Smooth muscle cell (in vitro differentiated cells): Measurements from ENCODE around the gene SYT3. TPM values are rescaled to one million over a fixed set of nuclear protein-coding genes. Genes with fewer than 3 reads are reported as not detected.

Experiments
- DNase-seq: peaks from one replicate; lab custom pipeline; 2025; ENCODE audit not compliant: unreplicated experiment; lab: John Stamatoyannopoulos, UW
- H2AFZ ChIP-seq: fragments of 200-600 bp; sonication (generic); 2 replicates; pipeline ENCODE4 v1.6.0; 2016; ENCODE audit warnings: antibody characterized with exemption, low read depth, mild to moderate bottlenecking
- H3F3A ChIP-seq: fragments of 200-600 bp; sonication (generic); 2 replicates; pipeline ENCODE4 v1.6.0; 2017; ENCODE audit warnings: antibody characterized with exemption, low read depth
- H3K27ac ChIP-seq: fragments of 200-600 bp; sonication (generic); 2 replicates; pipeline ENCODE4 v1.5.1; 2016; ENCODE audit warnings: low read depth, mild to moderate bottlenecking
- H3K27me3 ChIP-seq: fragments of 200-600 bp; sonication (generic); 2 replicates; pipeline ENCODE4 v1.6.1; 2016; ENCODE audit warnings: low read depth, mild to moderate bottlenecking
- H3K36me3 ChIP-seq: fragments of 200-600 bp; sonication (generic); 2 replicates; pipeline ENCODE4 v1.5.1; 2016; ENCODE audit warnings: low read depth
- H3K4me1 ChIP-seq: fragments of 200-600 bp; sonication (generic); 2 replicates; pipeline ENCODE4 v1.5.1; 2016; ENCODE audit warnings: low read depth
- H3K4me2 ChIP-seq: fragments of 200-600 bp; sonication (generic); 2 replicates; pipeline ENCODE4 v1.6.0; 2016; ENCODE audit warnings: mild to moderate bottlenecking
- H3K4me3 ChIP-seq: fragments of 200-600 bp; sonication (generic); 2 replicates; pipeline ENCODE4 v1.5.1; 2016; ENCODE audit warnings: mild to moderate bottlenecking
- H3K79me2 ChIP-seq: fragments of 200-600 bp; sonication (generic); 2 replicates; pipeline ENCODE4 v1.6.0; 2016; ENCODE audit warnings: low read depth, mild to moderate bottlenecking
- H3K9ac ChIP-seq: fragments of 200-600 bp; sonication (generic); 2 replicates; pipeline ENCODE4 v1.6.0; 2016; ENCODE audit warnings: low read depth
- H3K9me3 ChIP-seq: fragments of 200-600 bp; sonication (generic); replicated peaks from 2 replicates; pipeline ENCODE4 v1.5.1; 2016; ENCODE audit warnings: low read depth
- H4K20me1 ChIP-seq: fragments of 200-600 bp; sonication (generic); 2 replicates; pipeline ENCODE4 v1.6.0; 2016; ENCODE audit warnings: low read depth
- WGBS: methylation state at CpG from one replicate; pipeline ENCODE4 v1.1.7; 2016; ENCODE audit warnings: low lambda C conversion rate; 5-methylcytosine and 5-hydroxymethylcytosine counted together
- polyA plus RNA-seq: library from polyadenylated mRNA; unstranded; fragments of >200 nt; fragmentation: Nextera tagmentation; extraction: Ambion mirVana; gene quantifications from 2 replicates; pipeline ENCODE4 v1.2.1, GENCODE V29; 2016
- total RNA-seq: library from RNA; depleted of rRNA; stranded (reverse); fragments of >200 nt; gene quantifications from 2 replicates; pipeline ENCODE4 v1.2.3, GENCODE V29; 2014
- TF ChIP-seq, protein P1 (sequence below): fragments of 200-600 bp; sonication (generic); IDR thresholded peaks from 2 replicates; pipeline ENCODE4 v1.5.1; 2017; ENCODE audit warnings: borderline replicate concordance, mild to moderate bottlenecking, antibody characterized with exemption; ENCODE audit not compliant: insufficient read depth, poor library complexity, severe bottlenecking

The SYT3 gene
- total and polyA plus RNA-seq, 2 experiments from 2014 or later = 0.13 to 1.8 TPM

- Histone ChIP-seq H3K27me3 (peaks cover 13% of the 10 kb centered on the region), H3F3A (no peaks in the 10 kb centered on the region), H3K27ac (no peak overlapping the region), H3K4me2 (no peak overlapping the region), H4K20me1 (no peaks in the 10 kb centered on the region), H3K4me3 (no peak overlapping the region), H3K4me1 (no peaks in the 10 kb centered on the region), H3K9me3 (no peaks in the 10 kb centered on the region), H3K79me2 (no peaks in the 10 kb centered on the region), H3K36me3 (no peaks in the 10 kb centered on the region), H2AFZ (no peak overlapping the region), H3K9ac (no peak overlapping the region)
- 26% methylated on average over 23 of the region's 23 CpGs for WGBS
- DNase-seq = peak; percentile 3
- TF ChIP-seq, protein P1, sequence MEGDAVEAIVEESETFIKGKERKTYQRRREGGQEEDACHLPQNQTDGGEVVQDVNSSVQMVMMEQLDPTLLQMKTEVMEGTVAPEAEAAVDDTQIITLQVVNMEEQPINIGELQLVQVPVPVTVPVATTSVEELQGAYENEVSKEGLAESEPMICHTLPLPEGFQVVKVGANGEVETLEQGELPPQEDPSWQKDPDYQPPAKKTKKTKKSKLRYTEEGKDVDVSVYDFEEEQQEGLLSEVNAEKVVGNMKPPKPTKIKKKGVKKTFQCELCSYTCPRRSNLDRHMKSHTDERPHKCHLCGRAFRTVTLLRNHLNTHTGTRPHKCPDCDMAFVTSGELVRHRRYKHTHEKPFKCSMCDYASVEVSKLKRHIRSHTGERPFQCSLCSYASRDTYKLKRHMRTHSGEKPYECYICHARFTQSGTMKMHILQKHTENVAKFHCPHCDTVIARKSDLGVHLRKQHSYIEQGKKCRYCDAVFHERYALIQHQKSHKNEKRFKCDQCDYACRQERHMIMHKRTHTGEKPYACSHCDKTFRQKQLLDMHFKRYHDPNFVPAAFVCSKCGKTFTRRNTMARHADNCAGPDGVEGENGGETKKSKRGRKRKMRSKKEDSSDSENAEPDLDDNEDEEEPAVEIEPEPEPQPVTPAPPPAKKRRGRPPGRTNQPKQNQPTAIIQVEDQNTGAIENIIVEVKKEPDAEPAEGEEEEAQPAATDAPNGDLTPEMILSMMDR = no peak
These were observed 39.8 kb upstream of the SYT3 start for GRCh38 chr19:50679177-50680125.

DNA sequence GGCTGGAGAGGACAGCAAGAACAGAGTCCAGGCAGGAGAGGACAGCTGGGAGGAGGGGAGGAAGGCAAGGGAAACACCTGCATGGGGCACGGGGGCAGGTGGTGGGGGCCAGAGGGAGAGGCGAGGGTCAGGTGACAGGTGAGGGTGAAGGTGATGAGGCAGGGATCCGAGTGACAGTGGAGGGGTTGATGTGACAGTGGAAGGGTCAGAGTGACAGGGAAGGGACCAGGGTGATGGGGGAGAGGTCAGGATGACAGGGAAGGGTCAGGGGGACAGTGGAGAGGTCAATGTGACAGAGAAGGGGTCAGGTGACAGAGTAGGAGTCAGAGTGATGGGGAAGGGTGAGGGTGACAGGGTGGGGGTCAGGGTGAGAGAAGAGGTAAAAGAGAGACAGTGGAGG lies 38.6 kb upstream of the SYT3 start:
- no peak overlapping the region for H3K4me2 ChIP-seq
- H3K27ac ChIP-seq = no peak overlapping the region
- TF ChIP-seq, protein P1 = no peak
- no peaks in the 10 kb centered on the region for H3F3A ChIP-seq
- 44% methylated on average over 2 of the region's 3 CpGs for WGBS
- no peaks in the 10 kb centered on the region for H3K4me1 ChIP-seq
- H3K27me3 ChIP-seq = peaks cover 18% of the 10 kb centered on the region
- H3K4me3 ChIP-seq = no peak overlapping the region
- no peaks in the 10 kb centered on the region for H3K79me2 ChIP-seq
- H3K9me3 ChIP-seq = no peaks in the 10 kb centered on the region
- no peak for DNase-seq
- no peak overlapping the region for H3K9ac ChIP-seq
- H3K36me3 ChIP-seq = no peaks in the 10 kb centered on the region
- no peak overlapping the region for H2AFZ ChIP-seq
- H4K20me1 ChIP-seq = no peaks in the 10 kb centered on the region

DNA sequence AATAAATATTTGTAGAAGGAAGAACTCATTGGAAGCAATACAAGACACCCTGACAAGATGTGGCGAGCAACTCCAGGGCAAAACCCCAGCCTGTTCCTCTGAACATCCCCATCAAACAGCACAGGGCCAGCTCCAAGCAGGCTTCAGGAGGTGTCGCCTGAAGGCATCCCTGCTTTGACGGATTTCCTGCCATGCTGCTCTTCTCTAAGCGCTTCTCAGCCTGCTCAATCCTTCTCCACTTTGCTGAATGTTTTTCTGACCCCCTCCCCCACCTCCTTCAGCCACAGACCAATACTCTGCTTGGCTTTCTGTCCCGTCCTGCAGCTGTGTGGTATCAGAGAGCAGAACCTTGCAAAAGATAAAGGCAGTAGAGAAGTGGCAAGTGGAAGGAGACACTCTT lies 38.0 kb upstream of the SYT3 start:
- Histone ChIP-seq H3K4me3 (no peak overlapping the region), H3K4me1 (no peaks in the 10 kb centered on the region), H3K4me2 (no peak overlapping the region), H3K9ac (no peak overlapping the region), H3K36me3 (no peaks in the 10 kb centered on the region), H2AFZ (no peak overlapping the region), H3K79me2 (no peaks in the 10 kb centered on the region), H3K9me3 (no peaks in the 10 kb centered on the region), H3F3A (no peaks in the 10 kb centered on the region), H3K27ac (no peak overlapping the region), H3K27me3 (peaks cover 23% of the 10 kb centered on the region), H4K20me1 (no peaks in the 10 kb centered on the region)
- DNase-seq = no peak
- WGBS = 37% methylated on average over 5 of the region's 5 CpGs
- TF ChIP-seq, protein P1 = no peak
